Lung (tissue), 12 donors: ENCODE measurements around the gene S100A8. TPM values are rescaled to one million over a fixed set of nuclear protein-coding genes. Genes with fewer than 3 reads are reported as not detected.

Experiments used
- ATAC-seq: fragments of 200-7000 bp; cut with Tn5 transposase; one replicate; pipeline ENCODE4 v1.9.1; 2020; ENCODE audit warnings: moderate number of reproducible peaks; ENCODE audit not compliant: insufficient read depth, low FRiP score
- DNase-seq, 3 donors: peaks; one replicate each; pipeline ENCODE4 v3.0.0-alpha.2; 2013 to 2017
- H3K27ac ChIP-seq, 2 donors: one replicate each; pipeline ENCODE4 v1.5.1; 2013; ENCODE audit warnings: mild to moderate bottlenecking in 2 of 2, moderate library complexity in 2 of 2, control low read depth in 1 of 2, inconsistent platforms in 1 of 2, low read depth in 1 of 2, low read length in 1 of 2
- H3K27me3 ChIP-seq, 3 donors: one replicate each; pipeline ENCODE4 v1.5.1; 2013; ENCODE audit warnings: low read length in 2 of 3; ENCODE audit not compliant: control insufficient read depth in 3 of 3, insufficient read depth in 3 of 3
- H3K36me3 ChIP-seq, 4 donors: one replicate each; pipeline ENCODE4 v1.5.1; 2013; ENCODE audit warnings: low read length in 4 of 4, mild to moderate bottlenecking in 1 of 4, moderate library complexity in 1 of 4; ENCODE audit not compliant: control insufficient read depth in 4 of 4, insufficient read depth in 4 of 4
- H3K4me1 ChIP-seq, 5 donors: one replicate each; pipeline ENCODE4 v1.5.1; 2013; ENCODE audit warnings: low read length in 5 of 5, mild to moderate bottlenecking in 2 of 5, moderate library complexity in 1 of 5; ENCODE audit not compliant: control insufficient read depth in 5 of 5, insufficient read depth in 5 of 5
- H3K4me3 ChIP-seq: one replicate; pipeline ENCODE4 v1.5.1; 2013; ENCODE audit warnings: mild to moderate bottlenecking, control low read depth, moderate library complexity
- H3K9ac ChIP-seq, 2 donors: one replicate each; pipeline ENCODE4 v1.5.1; 2013; ENCODE audit warnings: low read length in 2 of 2, control low read depth in 1 of 2; ENCODE audit not compliant: insufficient read depth in 1 of 2
- H3K9me3 ChIP-seq, 4 donors: one replicate each; pipeline ENCODE4 v1.5.1; 2013; ENCODE audit warnings: low read length in 3 of 4, mild to moderate bottlenecking in 1 of 4, moderate library complexity in 1 of 4; ENCODE audit not compliant: control insufficient read depth in 4 of 4, insufficient read depth in 3 of 4
- CTCF ChIP-seq: IDR thresholded peaks from 2 replicates; pipeline ENCODE4 v1.5.1; 2012; ENCODE audit warnings: mild to moderate bottlenecking; ENCODE audit errors: control extremely low read depth, extremely low read depth
- WGBS, 2 donors: extraction: QIAGEN DNeasy Blood & Tissue Kit; methylation state at CpG; one replicate each; pipeline ENCODE4 v1.1.7; 2013; 5-methylcytosine and 5-hydroxymethylcytosine counted together
- polyA plus RNA-seq, 2 donors: library from polyadenylated mRNA; stranded (reverse); fragments of 200-250 nt; gene quantifications; one replicate each; pipeline ENCODE4 v1.2.1, GENCODE V29; 2013
- total RNA-seq, 2 donors: library from RNA; depleted of rRNA in 1 of 2; stranded (reverse); fragments of >200 nt in 1 of 2; gene quantifications; one replicate each; pipeline ENCODE4 v1.2.1, GENCODE V29; 2014 to 2021
- donor health status: control.
- donor health status: control.
- donor health status: Bipolar disorder and iron deficiency.
- donor health status: healthy.
- donor health status: DM: yes; HTN: yes; CAD: no.

Gene S100A8
- total and polyA plus RNA-seq, 4 donors, result 69.8 to 6,695 (median 589) TPM

GRCh38 chr1:153395776-153396175 lies 4.9 kb upstream of the S100A8 start:
- 85 to 97% methylated on average over 6 of the region's 6 CpGs for WGBS, 2 donors
- Histone ChIP-seq H3K27me3 (peaks cover under 1 to 7% (median 3%) of the 10 kb centered on the region in 3 donors), H3K9ac (no peak overlapping the region), H3K4me3 (no peak overlapping the region), H3K4me1 (no peaks in the 10 kb centered on the region), H3K27ac (no peak overlapping the region), H3K36me3 (no peaks in the 10 kb centered on the region), H3K9me3 (no peaks in the 10 kb centered on the region)
- DNase-seq (no peak), ATAC-seq (no peak)
- TF ChIP-seq CTCF, result no peak

- no peak for ATAC-seq
- no peaks in the 10 kb centered on the region for H3K4me1 ChIP-seq
Measured at GRCh38 chr1:153395136-153395685, 4.3 kb upstream of the S100A8 start.

GRCh38 chr1:153394391-153394790 lies 3.5 kb upstream of the S100A8 start:
- no peak overlapping the region for H3K27ac ChIP-seq
- H3K27me3 ChIP-seq, result peaks cover 0 to 7% (median 3%) of the 10 kb centered on the region in 3 donors
- no peak for TF ChIP-seq CTCF
- ATAC-seq (no peak), DNase-seq (no peak)
- no peaks in the 10 kb centered on the region for H3K4me1 ChIP-seq
- H3K9ac ChIP-seq, result no peak overlapping the region
- 77 to 84% methylated on average over 5 of the region's 5 CpGs for WGBS, 2 donors
- no peaks in the 10 kb centered on the region for H3K9me3 ChIP-seq
- H3K4me3 ChIP-seq, result no peak overlapping the region
- H3K36me3 ChIP-seq, result no peaks in the 10 kb centered on the region

More at GRCh38 chr1:153395136-153395685, 4.3 kb upstream of the S100A8 start:
- no peak overlapping the region for H3K27ac ChIP-seq
- TF ChIP-seq CTCF, result no peak
- no peaks in the 10 kb centered on the region for H3K9me3 ChIP-seq
- DNase-seq, result no peak
- H3K36me3 ChIP-seq, result no peaks in the 10 kb centered on the region
- no peak overlapping the region for H3K9ac ChIP-seq
- H3K27me3 ChIP-seq, result peaks cover 0 to 7% (median 3%) of the 10 kb centered on the region in 3 donors
- WGBS, 2 donors, result 78 to 84% methylated on average over 7 of the region's 7 CpGs
- H3K4me3 ChIP-seq, result no peak overlapping the region

GRCh38 chr1:153393926-153394325 lies 3.1 kb upstream of the S100A8 start:
- Histone ChIP-seq H3K9me3 (no peaks in the 10 kb centered on the region), H3K27ac (no peak overlapping the region), H3K27me3 (peaks cover 0 to 7% (median 3%) of the 10 kb centered on the region in 3 donors), H3K4me3 (no peak overlapping the region), H3K36me3 (no peaks in the 10 kb centered on the region), H3K9ac (no peak overlapping the region), H3K4me1 (no peaks in the 10 kb centered on the region)
- DNase-seq (no peak), ATAC-seq (no peak)
- TF ChIP-seq CTCF, result no peak
- WGBS, 2 donors, result 47 to 74% methylated on average over 6 of the region's 6 CpGs
